ENCODE results near the gene HELB.

Gene HELB

GRCh38 chr12:66365718-66366490 is 63.6 kb downstream of the HELB start:
- no peak for DNase-seq (ENCODE audit: low read depth in 2 of 2)

GRCh38 chr12:66367015-66367667 is 64.8 kb downstream of the HELB start:
- DNase-seq (ENCODE audit: low read depth in 2 of 2), result no peak

GRCh38 chr12:66371982-66372381 is 69.7 kb downstream of the HELB start:
- DNase-seq (ENCODE audit: low read depth in 2 of 2), result no peak

GRCh38 chr12:66375560-66375959 is 73.3 kb downstream of the HELB start:
- DNase-seq (ENCODE audit: low read depth in 2 of 2), result no peak

- DNase-seq (ENCODE audit: low read depth in 2 of 2), result no peak
These were observed 77.3 kb downstream of the HELB start for GRCh38 chr12:66379616-66380015.

- DNase-seq (ENCODE audit: low read depth in 2 of 2), result no peak
These were observed 78.7 kb downstream of the HELB start for GRCh38 chr12:66380769-66381535.

- DNase-seq (ENCODE audit: low read depth in 2 of 2), result no peak
These were observed 84.8 kb downstream of the HELB start for GRCh38 chr12:66387117-66387516.
